ENCODE measurements around the gene STMN1. TPM values are rescaled to one million over a fixed set of nuclear protein-coding genes. Genes with fewer than 3 reads are reported as not detected.

The STMN1 gene
- total RNA-seq, 2 donors from 2014 or later, result 10.9 to 14.4 TPM

- H3K27ac ChIP-seq, result no peak overlapping the region
- ATAC-seq (ENCODE audit: insufficient number of reproducible peaks, low FRiP score, low read depth) (no peak), DNase-seq (ENCODE audit: low spot score) (no peak)
- H3K4me3 ChIP-seq, result no peak overlapping the region
- H3K4me1 ChIP-seq (ENCODE audit: control insufficient read depth in 1 of 2, low read depth in 2 of 2), result peaks cover 0 to 26% of the 10 kb centered on the region in 2 donors
- no peaks in the 10 kb centered on the region for H3K36me3 ChIP-seq
- TF ChIP-seq, protein P1, sequence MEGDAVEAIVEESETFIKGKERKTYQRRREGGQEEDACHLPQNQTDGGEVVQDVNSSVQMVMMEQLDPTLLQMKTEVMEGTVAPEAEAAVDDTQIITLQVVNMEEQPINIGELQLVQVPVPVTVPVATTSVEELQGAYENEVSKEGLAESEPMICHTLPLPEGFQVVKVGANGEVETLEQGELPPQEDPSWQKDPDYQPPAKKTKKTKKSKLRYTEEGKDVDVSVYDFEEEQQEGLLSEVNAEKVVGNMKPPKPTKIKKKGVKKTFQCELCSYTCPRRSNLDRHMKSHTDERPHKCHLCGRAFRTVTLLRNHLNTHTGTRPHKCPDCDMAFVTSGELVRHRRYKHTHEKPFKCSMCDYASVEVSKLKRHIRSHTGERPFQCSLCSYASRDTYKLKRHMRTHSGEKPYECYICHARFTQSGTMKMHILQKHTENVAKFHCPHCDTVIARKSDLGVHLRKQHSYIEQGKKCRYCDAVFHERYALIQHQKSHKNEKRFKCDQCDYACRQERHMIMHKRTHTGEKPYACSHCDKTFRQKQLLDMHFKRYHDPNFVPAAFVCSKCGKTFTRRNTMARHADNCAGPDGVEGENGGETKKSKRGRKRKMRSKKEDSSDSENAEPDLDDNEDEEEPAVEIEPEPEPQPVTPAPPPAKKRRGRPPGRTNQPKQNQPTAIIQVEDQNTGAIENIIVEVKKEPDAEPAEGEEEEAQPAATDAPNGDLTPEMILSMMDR (IDR thresholded peaks at IDR 0.05), result no peak
- H3K27me3 ChIP-seq (replicated peaks; ENCODE audit: insufficient read depth), result no peaks in the 10 kb centered on the region
- H3K9me3 ChIP-seq, result no peaks in the 10 kb centered on the region
Measured at GRCh38 chr1:25926731-25927496, 20.7 kb upstream of the STMN1 start.

DNA sequence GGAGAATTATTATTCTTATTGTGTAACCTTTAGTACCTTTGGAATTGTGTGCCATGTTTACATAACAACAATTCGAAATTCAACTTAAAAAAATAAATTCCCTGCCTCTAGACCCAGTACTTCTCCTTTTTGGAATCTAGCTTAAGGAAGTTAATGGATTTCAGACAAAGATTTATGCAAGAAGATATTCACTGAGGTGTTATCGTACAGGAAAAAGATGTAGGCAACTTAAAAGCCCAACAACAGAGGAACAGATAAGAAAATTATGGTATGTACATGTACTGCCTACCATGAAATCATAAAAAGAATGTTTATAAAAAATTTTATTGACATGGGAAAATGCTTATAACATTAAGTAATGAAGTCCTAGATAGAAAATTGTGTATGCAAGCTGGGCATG, 18.2 kb upstream of the STMN1 start:
- H3K36me3 ChIP-seq, result no peaks in the 10 kb centered on the region
- no peak for ATAC-seq (ENCODE audit: insufficient number of reproducible peaks, low FRiP score, low read depth)
- TF ChIP-seq, protein P1 (IDR thresholded peaks at IDR 0.05), result no peak
- no peaks in the 10 kb centered on the region for H3K9me3 ChIP-seq
- no peak overlapping the region for H3K27ac ChIP-seq
- DNase-seq (ENCODE audit: low spot score), result no peak
- H3K4me1 ChIP-seq (ENCODE audit: control insufficient read depth in 1 of 2, low read depth in 2 of 2), result peaks cover 0 to 27% of the 10 kb centered on the region in 2 donors
- no peak overlapping the region for H3K4me3 ChIP-seq
- H3K27me3 ChIP-seq (replicated peaks; ENCODE audit: insufficient read depth), result no peaks in the 10 kb centered on the region

DNA sequence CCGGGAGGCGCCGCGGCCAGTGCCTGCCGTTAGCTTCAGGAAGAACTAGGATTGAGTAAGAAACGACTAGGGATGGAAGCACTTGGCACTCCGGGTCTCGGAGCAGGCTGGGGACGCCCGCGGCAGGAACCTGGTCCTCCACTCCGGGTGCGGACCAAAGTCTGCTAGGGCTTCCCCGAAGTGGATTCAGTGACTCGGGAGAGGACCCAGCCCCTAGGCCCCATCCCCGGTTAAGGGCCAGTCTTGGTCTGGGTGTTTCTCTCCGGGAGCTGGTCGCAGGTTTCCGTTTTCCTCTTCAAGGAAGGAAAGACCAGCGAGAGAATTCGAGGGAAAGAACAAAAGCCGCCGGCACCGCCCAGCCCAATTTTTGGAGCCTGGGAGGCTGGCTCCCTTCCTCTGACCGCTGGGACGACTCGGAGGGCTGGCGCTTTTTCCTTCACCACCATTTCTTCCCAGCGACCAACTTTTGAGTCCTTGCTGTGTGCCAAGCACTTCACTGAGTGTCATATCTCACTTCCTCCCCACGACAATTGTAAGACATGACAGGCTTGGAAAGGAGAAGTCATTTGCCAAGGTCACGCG, 16.8 kb upstream of the STMN1 start:
- DNase-seq (ENCODE audit: low spot score), result no peak
- TF ChIP-seq, protein P1 (IDR thresholded peaks at IDR 0.05), result no peak

GRCh38 chr1:25922056-25922970, 16.1 kb upstream of the STMN1 start:
- DNase-seq (ENCODE audit: low spot score), result no peak
- TF ChIP-seq, protein P1 (IDR thresholded peaks at IDR 0.05), result no peak
- no peak for ATAC-seq (ENCODE audit: insufficient number of reproducible peaks, low FRiP score, low read depth)
- Histone ChIP-seq H3K9me3 (no peaks in the 10 kb centered on the region), H3K27me3 (replicated peaks; ENCODE audit: insufficient read depth) (no peaks in the 10 kb centered on the region), H3K4me3 (peak overlapping the region; percentile 74), H3K4me1 (ENCODE audit: control insufficient read depth in 1 of 2, low read depth in 2 of 2) (peaks cover 0 to 27% of the 10 kb centered on the region in 2 donors), H3K36me3 (no peaks in the 10 kb centered on the region), H3K27ac (peak overlapping the region; percentile 74 to 78)

More for the DNA sequence above, 16.8 kb upstream of the STMN1 start:
- Histone ChIP-seq H3K4me3 (peak overlapping the region; percentile 74), H3K36me3 (no peaks in the 10 kb centered on the region), H3K4me1 (ENCODE audit: control insufficient read depth in 1 of 2, low read depth in 2 of 2) (peaks cover 0 to 27% of the 10 kb centered on the region in 2 donors), H3K27me3 (replicated peaks; ENCODE audit: insufficient read depth) (no peaks in the 10 kb centered on the region), H3K9me3 (no peaks in the 10 kb centered on the region), H3K27ac (peak overlapping the region; percentile 74 to 78)
- ATAC-seq (ENCODE audit: insufficient number of reproducible peaks, low FRiP score, low read depth), result no peak

DNA sequence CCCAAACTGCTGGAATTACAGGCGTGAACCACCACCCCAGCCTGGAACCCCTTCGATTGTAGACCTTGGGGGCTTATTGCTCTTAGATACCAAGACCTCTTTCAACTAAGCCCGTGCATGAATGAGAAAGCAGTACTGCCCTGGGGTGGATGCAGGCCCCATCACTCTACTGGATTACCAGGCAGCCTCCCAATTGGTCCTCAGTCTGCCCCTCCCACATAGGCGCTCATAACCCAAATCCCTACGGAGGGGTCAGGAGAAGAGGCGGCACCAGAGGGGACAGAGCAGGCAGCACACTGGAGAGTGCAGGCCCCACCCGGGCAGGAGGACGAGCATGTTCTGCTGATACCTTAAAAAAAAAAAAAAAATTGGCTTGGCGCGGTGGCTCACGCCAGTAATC, 12.4 kb upstream of the STMN1 start:
- H3K36me3 ChIP-seq, result no peaks in the 10 kb centered on the region
- no peak overlapping the region for H3K4me3 ChIP-seq
- TF ChIP-seq, protein P1 (IDR thresholded peaks at IDR 0.05), result no peak
- H3K4me1 ChIP-seq (ENCODE audit: control insufficient read depth in 1 of 2, low read depth in 2 of 2), result peaks cover 0 to 18% of the 10 kb centered on the region in 2 donors
- DNase-seq (ENCODE audit: low spot score), result no peak
- H3K27me3 ChIP-seq (replicated peaks; ENCODE audit: insufficient read depth), result no peaks in the 10 kb centered on the region
- H3K27ac ChIP-seq, result no peak overlapping the region
- ATAC-seq (ENCODE audit: insufficient number of reproducible peaks, low FRiP score, low read depth), result no peak
- H3K9me3 ChIP-seq, result no peaks in the 10 kb centered on the region
